Cardiac muscle cell (in vitro differentiated cells and primary cell): ENCODE results near the gene SLIT1. TPM values are rescaled to one million over a fixed set of nuclear protein-coding genes. Genes with fewer than 3 reads are reported as not detected.

Source experiments
- DNase-seq, 2 donors: peaks; one replicate each; pipeline versions ENCODE4 v3.0.0 to v3.0.0-alpha.2; 2010 to 2017; ENCODE audit warnings: low read depth in 1 of 2, low spot score in 1 of 2
- H3K27ac ChIP-seq: fragments of 200-600 bp; sonication (generic); 2 replicates; pipeline ENCODE4 v1.5.1; 2016
- H3K27me3 ChIP-seq: fragments of 200-600 bp; sonication (generic); 2 replicates; pipeline ENCODE4 v1.6.0; 2016; ENCODE audit warnings: control low read depth
- H3K36me3 ChIP-seq: fragments of 200-600 bp; sonication (generic); 2 replicates; pipeline ENCODE4 v1.5.1; 2016; ENCODE audit warnings: control low read depth
- H3K4me1 ChIP-seq: fragments of 200-600 bp; sonication (generic); 2 replicates; pipeline ENCODE4 v1.8.1; 2017; ENCODE audit warnings: low read depth, mild to moderate bottlenecking, mixed run types
- H3K4me3 ChIP-seq: fragments of 200-600 bp; sonication (generic); 2 replicates; pipeline ENCODE4 v1.5.1; 2016; ENCODE audit warnings: mild to moderate bottlenecking
- H3K9me3 ChIP-seq: fragments of 200-600 bp; sonication (generic); 2 replicates; pipeline ENCODE4 v1.5.1; 2017; ENCODE audit warnings: low read depth, mild to moderate bottlenecking, control low read depth
- CTCF ChIP-seq: IDR thresholded peaks from 2 replicates; pipeline ENCODE4 v1.5.1; 2012; ENCODE audit warnings: low read depth, mild to moderate bottlenecking, low read length
- polyA plus RNA-seq: library from polyadenylated mRNA; unstranded; fragments of >200 nt; fragmentation: Nextera tagmentation; extraction: Ambion mirVana; gene quantifications from 2 replicates; pipeline ENCODE4 v1.2.1, GENCODE V29; 2016
- total RNA-seq: library from RNA; depleted of rRNA; stranded (reverse); fragments of >200 nt; gene quantifications from 2 replicates; pipeline ENCODE4 v1.2.3, GENCODE V29; 2016

Gene SLIT1
- total and polyA plus RNA-seq, 2 experiments from 2014 or later: 3.3 to 11.0 TPM

DNA sequence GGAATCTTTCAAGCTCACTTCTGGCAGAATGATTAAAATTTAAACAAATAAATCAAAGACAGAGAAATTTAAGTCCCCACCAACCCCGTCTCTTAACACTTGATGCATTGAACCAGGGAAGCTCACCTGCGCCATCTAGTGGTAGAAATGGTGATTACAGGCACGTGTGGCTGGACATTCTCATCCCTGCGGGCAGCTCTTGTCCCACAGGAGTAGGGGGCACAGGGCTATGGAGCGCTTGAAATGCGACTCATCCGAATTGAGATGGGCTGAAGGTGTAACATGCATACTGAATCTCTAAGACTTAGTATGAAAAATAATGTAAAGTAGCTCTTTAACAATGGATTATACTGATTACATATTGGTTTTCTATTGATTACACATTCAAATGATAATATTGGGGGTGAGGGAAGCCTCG is 24.8 kb upstream of the SLIT1 start:
- no peak overlapping the region for H3K27ac ChIP-seq
- H3K9me3 ChIP-seq: no peaks in the 10 kb centered on the region
- H3K36me3 ChIP-seq: no peaks in the 10 kb centered on the region
- H3K4me3 ChIP-seq: no peak overlapping the region
- H3K4me1 ChIP-seq: no peaks in the 10 kb centered on the region
- peak; percentile 74 to 78 for DNase-seq
- TF ChIP-seq CTCF: peak; percentile 95
- H3K27me3 ChIP-seq: no peaks in the 10 kb centered on the region

GRCh38 chr10:97207756-97208346 is 22.1 kb upstream of the SLIT1 start:
- Histone ChIP-seq H3K27ac (no peak overlapping the region), H3K4me1 (no peaks in the 10 kb centered on the region), H3K4me3 (no peak overlapping the region), H3K27me3 (no peaks in the 10 kb centered on the region), H3K9me3 (no peaks in the 10 kb centered on the region), H3K36me3 (no peaks in the 10 kb centered on the region)
- no peak for DNase-seq
- TF ChIP-seq CTCF: no peak

- Histone ChIP-seq H3K9me3 (no peaks in the 10 kb centered on the region), H3K4me1 (no peaks in the 10 kb centered on the region), H3K27ac (no peak overlapping the region), H3K27me3 (no peaks in the 10 kb centered on the region), H3K4me3 (no peak overlapping the region), H3K36me3 (no peaks in the 10 kb centered on the region)
- no peak for TF ChIP-seq CTCF
- DNase-seq: no peak
These were observed 21.4 kb upstream of the SLIT1 start for GRCh38 chr10:97207131-97207530.

DNA sequence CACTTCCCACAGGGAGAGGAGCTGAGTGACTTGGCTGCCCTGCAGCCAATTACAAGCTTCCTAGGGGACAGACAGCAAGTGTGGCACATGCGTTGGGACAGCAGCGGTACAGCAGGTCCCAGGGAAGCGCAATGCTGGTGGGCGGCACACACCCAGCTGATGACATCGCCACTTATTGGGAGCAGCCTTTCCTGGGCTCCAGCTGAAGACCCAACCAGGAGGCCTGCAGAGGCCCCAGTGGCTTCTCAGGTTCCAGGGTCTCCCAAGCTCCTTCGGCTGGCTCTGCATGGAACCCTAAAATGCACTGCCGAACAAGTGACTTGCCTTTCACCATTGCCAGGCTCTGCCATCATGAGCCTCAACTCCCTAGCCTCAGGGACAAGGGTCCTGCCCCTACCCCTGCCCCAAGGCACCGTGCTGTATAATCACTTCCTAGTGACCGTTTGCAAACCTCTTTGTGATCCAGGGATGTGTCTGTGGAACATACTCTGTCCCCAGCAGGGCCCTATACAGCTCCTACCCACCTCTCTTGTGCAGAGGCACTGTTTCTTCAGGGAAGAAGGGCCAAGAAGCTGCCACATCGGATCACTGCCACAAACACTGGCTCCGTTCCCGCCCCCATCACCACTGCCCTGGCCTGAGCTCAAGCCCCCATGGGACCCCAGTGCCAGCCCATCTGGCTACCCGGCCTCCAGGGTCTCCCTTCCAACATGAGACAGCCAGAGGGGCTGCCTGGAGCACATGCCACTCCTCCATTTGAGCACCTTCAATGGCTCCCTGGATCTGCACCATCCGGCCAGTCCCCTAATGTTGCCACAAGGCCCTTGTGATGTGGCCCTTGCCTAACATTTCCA is 19.3 kb upstream of the SLIT1 start:
- H3K27me3 ChIP-seq: peaks cover 3% of the 10 kb centered on the region
- DNase-seq: no peak
- H3K27ac ChIP-seq: no peak overlapping the region
- no peaks in the 10 kb centered on the region for H3K9me3 ChIP-seq
- TF ChIP-seq CTCF: no peak
- H3K4me1 ChIP-seq: no peaks in the 10 kb centered on the region
- no peaks in the 10 kb centered on the region for H3K36me3 ChIP-seq
- H3K4me3 ChIP-seq: no peak overlapping the region

DNA sequence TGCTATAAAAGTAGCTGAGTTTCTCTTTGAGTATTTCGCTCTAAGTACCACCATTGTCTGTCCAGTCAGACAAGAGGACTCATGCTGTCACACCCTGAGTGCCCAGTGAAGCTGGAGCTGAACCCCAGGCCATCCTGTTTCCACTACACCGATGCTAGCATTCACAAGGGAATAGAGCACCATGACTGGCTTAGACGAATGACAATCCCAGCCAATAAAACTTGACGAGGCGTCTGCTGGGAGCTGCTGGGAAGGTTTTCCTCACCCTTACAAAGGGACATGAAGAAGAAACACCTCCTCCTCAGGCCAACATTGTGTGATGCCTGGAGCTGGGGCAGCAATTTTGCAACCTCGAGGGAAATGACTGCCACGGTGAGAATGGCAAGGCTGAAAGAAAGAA is 17.5 kb upstream of the SLIT1 start:
- Histone ChIP-seq H3K27me3 (peaks cover 15% of the 10 kb centered on the region), H3K27ac (no peak overlapping the region), H3K36me3 (no peaks in the 10 kb centered on the region), H3K9me3 (no peaks in the 10 kb centered on the region), H3K4me3 (no peak overlapping the region), H3K4me1 (no peaks in the 10 kb centered on the region)
- DNase-seq: no peak
- no peak for TF ChIP-seq CTCF
